ENCODE results near the gene ARHGEF7.

Gene ARHGEF7

DNA sequence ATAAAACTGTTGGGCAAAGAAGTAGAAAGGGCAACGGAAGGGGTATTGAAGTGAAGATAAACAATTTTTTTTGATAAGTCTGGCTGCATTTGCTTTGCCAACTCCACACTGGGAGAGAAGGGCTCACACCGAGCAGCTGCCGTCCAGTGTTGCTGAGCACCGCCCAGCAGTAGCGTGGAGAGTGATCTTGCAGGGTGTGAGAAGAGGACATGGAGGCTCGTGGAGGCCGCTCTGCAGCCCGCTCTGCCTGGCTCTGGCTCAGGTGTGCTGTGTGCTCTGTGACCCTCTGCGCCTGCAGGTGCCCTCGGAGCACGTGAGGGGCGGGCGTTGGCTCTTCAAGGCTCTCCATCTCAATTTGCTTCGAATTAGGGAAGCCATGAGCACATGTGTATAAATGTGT is 169.5 kb downstream of the ARHGEF7 start:
- Histone ChIP-seq H3K4me3 (no peak overlapping the region), H3K9ac (no peak overlapping the region), H4K20me1 (peaks cover 84% of the 10 kb centered on the region), H3K4me2 (no peak overlapping the region), H3K27me3 (no peaks in the 10 kb centered on the region), H3K4me1 (peaks cover 17% of the 10 kb centered on the region), H3K9me3 (no peaks in the 10 kb centered on the region), H3K36me3 (peaks cover 97% of the 10 kb centered on the region), H3K27ac (no peak overlapping the region)
- no peak for TF ChIP-seq Cebpa-rat (IDR thresholded peaks at IDR 0.05)

DNA sequence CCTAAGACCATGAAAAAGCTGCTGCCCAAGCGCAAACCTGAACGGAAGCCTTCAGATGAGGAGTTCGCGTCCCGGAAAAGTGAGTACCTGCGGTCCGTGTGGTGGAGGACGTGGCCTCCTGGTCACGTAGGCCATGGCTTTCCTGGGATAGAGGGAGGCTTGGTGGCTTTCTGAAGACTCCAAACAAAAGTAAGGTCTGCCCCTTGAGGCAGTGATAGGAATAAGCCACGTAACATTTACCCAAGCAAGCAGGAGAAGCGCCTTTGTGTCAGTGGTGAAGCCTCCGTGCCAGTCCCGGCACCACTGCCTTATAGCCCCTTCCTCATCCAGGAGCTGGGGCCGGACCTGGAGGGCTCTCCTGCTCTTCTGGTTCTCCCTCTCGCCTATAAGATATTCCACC is 171.1 kb downstream of the ARHGEF7 start:
- no peak overlapping the region for H3K9ac ChIP-seq
- H3K27me3 ChIP-seq = no peaks in the 10 kb centered on the region
- H4K20me1 ChIP-seq = peaks cover 84% of the 10 kb centered on the region
- no peaks in the 10 kb centered on the region for H3K9me3 ChIP-seq
- H3K4me3 ChIP-seq = no peak overlapping the region
- H3K36me3 ChIP-seq = peaks cover 99% of the 10 kb centered on the region
- no peak for TF ChIP-seq Cebpa-rat (IDR thresholded peaks at IDR 0.05)
- no peak overlapping the region for H3K27ac ChIP-seq
- H3K4me2 ChIP-seq = no peak overlapping the region
- H3K4me1 ChIP-seq = peaks cover 14% of the 10 kb centered on the region

DNA sequence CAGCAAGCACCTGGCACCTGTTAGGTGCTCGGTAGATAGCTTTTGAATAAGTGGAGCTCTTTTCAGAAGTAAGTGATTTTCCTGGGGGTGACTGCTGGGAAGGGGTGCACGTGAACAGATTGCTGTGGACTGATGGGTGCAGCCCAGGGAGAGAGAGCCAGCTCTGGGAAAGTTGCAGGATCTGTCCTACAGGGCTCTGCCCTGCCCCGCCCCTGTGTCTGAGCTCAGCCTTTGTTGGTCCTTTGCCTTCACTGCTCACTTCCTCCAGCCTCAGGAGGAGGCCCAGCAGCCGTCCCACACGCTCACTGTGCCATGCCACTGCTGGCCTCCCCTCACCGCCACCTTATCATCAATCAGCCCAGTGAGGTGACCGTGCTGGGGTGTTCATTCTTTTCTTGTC is 171.6 kb downstream of the ARHGEF7 start:
- Histone ChIP-seq H3K9me3 (no peaks in the 10 kb centered on the region), H3K4me2 (no peak overlapping the region), H3K27ac (no peak overlapping the region), H3K27me3 (no peaks in the 10 kb centered on the region), H4K20me1 (peaks cover 82% of the 10 kb centered on the region), H3K36me3 (peaks cover 99% of the 10 kb centered on the region), H3K4me1 (peaks cover 8% of the 10 kb centered on the region), H3K4me3 (no peak overlapping the region), H3K9ac (no peak overlapping the region)
- no peak for TF ChIP-seq Cebpa-rat (IDR thresholded peaks at IDR 0.05)

DNA sequence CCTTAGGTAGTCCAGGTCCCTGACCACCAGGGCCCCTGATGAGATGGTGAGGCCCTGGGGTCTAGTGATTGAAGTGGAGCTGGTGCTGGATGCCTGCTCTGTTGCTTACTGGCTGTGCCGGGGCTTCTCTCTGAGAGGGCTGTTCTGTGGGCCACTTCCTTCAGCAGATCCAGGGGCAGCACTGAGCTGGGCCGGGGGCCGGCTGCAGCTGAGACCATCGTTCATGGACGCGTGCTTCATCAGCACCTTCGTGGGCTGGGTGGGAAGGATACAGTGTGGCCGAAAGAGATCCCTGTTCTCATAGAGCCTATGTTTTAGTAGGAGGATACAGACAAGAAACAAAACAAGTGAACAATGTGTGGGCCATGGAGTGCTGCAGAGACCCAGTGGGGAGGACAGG is 172.1 kb downstream of the ARHGEF7 start:
- TF ChIP-seq Cebpa-rat (IDR thresholded peaks at IDR 0.05) = no peak
- H3K4me1 ChIP-seq = peaks cover 4% of the 10 kb centered on the region
- peaks cover 99% of the 10 kb centered on the region for H3K36me3 ChIP-seq
- no peak overlapping the region for H3K4me3 ChIP-seq
- no peak overlapping the region for H3K27ac ChIP-seq
- no peaks in the 10 kb centered on the region for H3K9me3 ChIP-seq
- H4K20me1 ChIP-seq = peaks cover 78% of the 10 kb centered on the region
- no peak overlapping the region for H3K4me2 ChIP-seq
- no peak overlapping the region for H3K9ac ChIP-seq
- H3K27me3 ChIP-seq = no peaks in the 10 kb centered on the region

DNA sequence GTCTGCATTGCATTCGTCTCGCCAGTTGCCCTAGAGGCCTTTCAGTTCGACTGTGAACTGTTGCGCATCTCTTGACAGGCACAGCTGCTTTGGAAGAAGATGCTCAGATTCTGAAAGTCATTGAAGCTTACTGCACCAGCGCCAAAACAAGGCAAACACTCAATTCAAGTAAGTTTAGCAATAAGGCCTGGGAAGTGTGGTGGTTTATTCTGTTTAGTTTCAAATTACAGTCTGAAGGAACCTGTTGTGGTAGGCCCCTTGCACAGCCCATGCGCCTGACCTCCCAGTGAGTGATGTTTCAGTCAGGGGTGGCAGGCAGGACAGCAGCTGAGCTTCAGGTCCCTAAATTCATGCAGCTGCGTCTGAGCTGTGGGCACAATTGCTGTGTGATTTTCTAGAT is 173.2 kb downstream of the ARHGEF7 start:
- no peaks in the 10 kb centered on the region for H3K27me3 ChIP-seq
- no peak overlapping the region for H3K4me2 ChIP-seq
- no peaks in the 10 kb centered on the region for H3K9me3 ChIP-seq
- H4K20me1 ChIP-seq = peaks cover 85% of the 10 kb centered on the region
- no peak for TF ChIP-seq Cebpa-rat (IDR thresholded peaks at IDR 0.05)
- no peak overlapping the region for H3K27ac ChIP-seq
- no peaks in the 10 kb centered on the region for H3K4me1 ChIP-seq
- no peak overlapping the region for H3K9ac ChIP-seq
- H3K4me3 ChIP-seq = no peak overlapping the region
- H3K36me3 ChIP-seq = peaks cover 99% of the 10 kb centered on the region

DNA sequence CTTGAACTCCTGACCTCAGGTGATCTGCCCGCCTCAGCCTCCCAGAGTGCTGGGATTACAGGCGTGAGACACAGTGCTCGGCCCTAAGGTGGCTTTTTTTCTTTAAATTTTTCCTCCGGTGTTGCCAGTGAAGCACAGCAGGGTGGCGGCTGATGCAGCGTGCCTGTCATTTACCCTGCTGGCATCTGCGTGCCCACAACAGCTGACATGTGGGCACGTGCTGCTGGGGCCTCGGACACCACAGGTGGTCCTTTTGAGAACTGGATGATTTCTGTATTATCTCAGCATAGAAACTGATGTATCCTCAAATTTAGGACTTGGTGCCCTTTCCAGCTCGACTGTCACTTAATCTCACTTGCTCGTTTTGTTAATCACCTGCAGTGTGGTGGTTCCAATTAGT is 174.1 kb downstream of the ARHGEF7 start:
- Histone ChIP-seq H3K27me3 (no peaks in the 10 kb centered on the region), H3K4me2 (no peak overlapping the region), H3K27ac (no peak overlapping the region), H3K9me3 (no peaks in the 10 kb centered on the region), H3K36me3 (peaks cover 99% of the 10 kb centered on the region), H3K4me1 (no peaks in the 10 kb centered on the region), H3K4me3 (no peak overlapping the region), H4K20me1 (peaks cover 87% of the 10 kb centered on the region), H3K9ac (no peak overlapping the region)
- TF ChIP-seq Cebpa-rat (IDR thresholded peaks at IDR 0.05) = no peak

DNA sequence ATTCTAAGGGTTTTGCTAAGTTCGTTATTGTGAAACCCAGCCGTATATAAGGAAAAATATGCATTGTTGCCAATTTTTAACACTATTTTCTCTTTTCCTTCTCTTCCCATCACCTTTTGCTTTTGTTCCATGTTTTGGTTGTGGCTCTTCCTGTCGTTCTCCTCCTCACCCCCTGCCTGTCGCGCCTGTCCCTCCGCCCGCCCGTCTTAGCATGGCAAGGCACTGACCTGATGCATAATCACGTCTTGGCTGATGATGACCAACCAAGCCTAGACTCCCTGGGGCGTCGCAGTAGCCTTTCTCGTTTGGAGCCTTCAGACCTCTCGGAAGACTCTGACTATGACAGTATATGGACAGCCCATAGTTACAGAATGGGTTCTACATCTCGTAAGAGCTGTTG is 176.8 kb downstream of the ARHGEF7 start:
- no peak overlapping the region for H3K4me2 ChIP-seq
- H3K27me3 ChIP-seq = no peaks in the 10 kb centered on the region
- H3K9me3 ChIP-seq = no peaks in the 10 kb centered on the region
- no peak overlapping the region for H3K27ac ChIP-seq
- H3K4me1 ChIP-seq = peaks cover 17% of the 10 kb centered on the region
- no peak overlapping the region for H3K9ac ChIP-seq
- peaks cover 87% of the 10 kb centered on the region for H4K20me1 ChIP-seq
- no peak overlapping the region for H3K4me3 ChIP-seq
- no peak for TF ChIP-seq Cebpa-rat (IDR thresholded peaks at IDR 0.05)
- peaks cover 92% of the 10 kb centered on the region for H3K36me3 ChIP-seq

DNA sequence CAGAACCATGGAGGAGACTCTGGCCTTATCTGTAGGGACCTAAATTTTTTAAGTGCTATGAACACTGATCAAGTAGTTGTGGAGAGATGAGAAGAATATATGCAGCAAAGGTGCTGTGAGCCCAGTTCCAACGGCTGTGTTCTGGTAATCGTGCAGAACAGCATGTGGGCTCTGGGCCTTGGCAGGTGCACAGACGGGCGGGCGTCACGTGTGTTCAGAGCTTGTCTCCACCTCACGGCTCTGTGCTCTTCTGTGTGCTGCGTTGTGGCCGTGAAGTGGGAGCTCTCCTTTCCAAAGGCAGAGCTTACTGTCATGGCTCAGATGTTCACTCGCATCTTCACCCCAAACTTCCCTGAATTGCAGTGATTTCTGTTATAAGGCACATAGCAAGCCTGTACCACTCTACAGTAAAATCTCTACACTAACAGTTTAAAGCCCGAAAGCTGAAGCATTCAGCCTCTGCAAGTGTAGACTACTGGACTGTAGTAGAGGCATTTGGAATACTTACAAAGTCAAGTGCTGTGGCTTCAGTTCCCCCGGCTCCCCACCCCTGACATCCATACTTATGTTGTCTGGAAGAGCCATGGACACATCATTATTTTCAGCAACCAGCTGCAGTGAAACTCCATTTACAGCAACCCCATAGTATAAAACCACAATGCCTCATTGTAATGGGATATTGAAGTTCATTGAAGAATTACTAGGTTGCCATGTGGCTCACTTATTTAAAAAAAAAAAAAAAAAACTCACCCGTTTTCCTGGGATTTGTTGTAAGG is 177.8 kb downstream of the ARHGEF7 start:
- H4K20me1 ChIP-seq = peaks cover 84% of the 10 kb centered on the region
- H3K9me3 ChIP-seq = no peaks in the 10 kb centered on the region
- no peak overlapping the region for H3K9ac ChIP-seq
- no peak overlapping the region for H3K4me3 ChIP-seq
- H3K36me3 ChIP-seq = peaks cover 91% of the 10 kb centered on the region
- no peak overlapping the region for H3K27ac ChIP-seq
- H3K4me1 ChIP-seq = peaks cover 17% of the 10 kb centered on the region
- TF ChIP-seq Cebpa-rat (IDR thresholded peaks at IDR 0.05) = no peak
- H3K27me3 ChIP-seq = no peaks in the 10 kb centered on the region
- H3K4me2 ChIP-seq = no peak overlapping the region

DNA sequence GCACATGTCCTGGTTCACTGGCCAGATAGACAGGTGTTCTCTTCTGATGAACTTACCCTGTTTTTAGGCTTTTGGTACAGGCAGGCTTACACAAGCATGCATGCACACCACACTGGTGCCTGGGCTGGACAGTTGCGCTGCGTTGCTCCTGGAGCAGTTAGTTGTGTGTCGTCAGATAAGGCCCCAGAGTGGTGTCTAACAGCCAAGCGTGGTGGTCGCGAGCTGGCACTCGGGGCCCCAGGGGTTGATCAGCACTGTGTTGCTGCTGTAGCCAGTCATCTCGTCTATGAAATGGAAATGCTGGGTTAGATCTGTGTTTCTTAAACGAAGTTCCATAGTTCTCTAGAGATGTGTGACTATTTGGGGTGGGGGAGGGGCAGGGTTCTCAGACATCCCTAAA is 180.8 kb downstream of the ARHGEF7 start:
- no peaks in the 10 kb centered on the region for H3K27me3 ChIP-seq
- no peaks in the 10 kb centered on the region for H3K9me3 ChIP-seq
- H3K4me3 ChIP-seq = no peak overlapping the region
- H3K9ac ChIP-seq = no peak overlapping the region
- H4K20me1 ChIP-seq = peaks cover 78% of the 10 kb centered on the region
- no peak for TF ChIP-seq Cebpa-rat (IDR thresholded peaks at IDR 0.05)
- peak overlapping the region; percentile 46 for H3K4me2 ChIP-seq
- peaks cover 89% of the 10 kb centered on the region for H3K36me3 ChIP-seq
- peaks cover 17% of the 10 kb centered on the region for H3K4me1 ChIP-seq
- H3K27ac ChIP-seq = no peak overlapping the region

DNA sequence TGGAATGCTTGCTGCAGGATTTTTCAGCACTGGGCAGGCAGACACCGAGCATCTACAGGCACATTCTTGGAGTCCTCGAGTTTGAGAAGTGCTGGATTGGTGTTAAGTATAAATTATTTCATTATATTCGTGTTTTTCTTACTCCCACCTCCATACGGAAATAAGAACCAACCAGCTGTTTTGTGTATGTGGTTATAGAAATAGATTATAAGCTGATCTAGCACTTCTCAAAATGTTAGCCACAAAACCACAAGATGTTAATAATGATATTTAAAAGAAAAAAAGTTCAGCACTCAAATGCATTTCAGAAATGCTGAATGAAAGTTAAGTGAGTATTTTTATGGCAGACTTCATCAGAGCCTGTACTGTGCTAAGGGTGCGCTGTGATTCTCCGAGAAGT is 181.3 kb downstream of the ARHGEF7 start:
- no peak overlapping the region for H3K9ac ChIP-seq
- H4K20me1 ChIP-seq = peaks cover 73% of the 10 kb centered on the region
- TF ChIP-seq Cebpa-rat (IDR thresholded peaks at IDR 0.05) = no peak
- peaks cover 89% of the 10 kb centered on the region for H3K36me3 ChIP-seq
- H3K4me3 ChIP-seq = no peak overlapping the region
- H3K27me3 ChIP-seq = no peaks in the 10 kb centered on the region
- peaks cover 17% of the 10 kb centered on the region for H3K4me1 ChIP-seq
- H3K27ac ChIP-seq = no peak overlapping the region
- H3K4me2 ChIP-seq = peak overlapping the region; percentile 46
- no peaks in the 10 kb centered on the region for H3K9me3 ChIP-seq
